ENCODE measurements around the gene RAPGEF1.

RAPGEF1 gene

DNA sequence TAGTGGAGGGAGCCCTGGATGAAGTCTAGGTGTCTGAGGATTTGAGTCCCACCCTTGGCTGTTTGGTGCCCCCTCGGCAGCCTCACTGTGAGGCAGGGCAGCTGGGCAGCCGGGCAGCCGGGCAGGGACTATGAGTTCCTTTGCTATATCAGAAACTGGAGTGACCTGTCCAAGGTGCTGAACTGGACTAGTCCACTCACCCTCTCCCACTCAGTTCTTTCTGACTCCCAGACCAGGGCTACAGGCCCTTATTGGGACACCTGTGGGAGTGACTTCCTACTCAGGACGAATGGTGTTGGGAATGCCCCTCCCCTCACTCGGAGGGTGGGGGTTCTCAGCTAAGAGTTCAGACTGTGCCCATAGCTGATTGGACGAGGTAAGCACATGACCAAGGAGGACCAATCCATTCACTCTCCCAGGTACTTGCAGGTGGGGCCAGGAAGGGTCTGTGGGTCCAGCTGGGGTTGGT lies 34.1 kb upstream of the RAPGEF1 start:
- H3K27ac ChIP-seq, result no peak overlapping the region
- H3K9me3 ChIP-seq (ENCODE audit: low read depth, low read length), result no peaks in the 10 kb centered on the region
- no peak for TF ChIP-seq FOXP2 (optimal IDR thresholded peaks at IDR 0.05; ENCODE audit: control extremely low read depth, extremely low read length, insufficient read depth)
- TF ChIP-seq EZH2 (IDR thresholded peaks at IDR 0.05), result no peak
- TF ChIP-seq POLR2AphosphoS5 (IDR thresholded peaks at IDR 0.05; ENCODE audit: borderline replicate concordance, low read depth, low read length), result no peak
- no peak for DNase-seq (ENCODE audit: low read depth, low spot score)
- no peaks in the 10 kb centered on the region for H3K36me3 ChIP-seq (ENCODE audit: insufficient read depth, low read length)
- no peak overlapping the region for H3K9ac ChIP-seq (ENCODE audit: insufficient read length)
- no peak overlapping the region for H3K4me3 ChIP-seq

DNA sequence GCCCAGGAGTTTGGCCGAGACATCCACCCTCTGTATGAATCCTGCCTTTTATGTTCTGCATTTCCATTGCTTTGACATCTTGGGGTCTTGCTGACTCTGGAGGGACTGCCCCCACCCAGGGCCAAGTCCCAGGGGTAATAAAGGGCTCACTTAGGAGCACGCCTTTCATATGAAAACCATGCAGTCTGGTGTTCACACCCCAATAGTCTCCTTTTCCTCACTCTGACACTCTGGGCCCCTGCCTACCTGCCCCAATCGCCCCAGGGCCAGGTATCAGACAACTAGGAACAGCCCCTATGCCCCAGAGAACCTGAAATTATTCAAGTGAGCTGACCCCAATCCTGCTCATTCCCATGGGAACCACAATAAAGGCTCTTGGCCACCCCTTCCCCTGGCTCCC lies 33.1 kb upstream of the RAPGEF1 start:
- no peak for TF ChIP-seq FOXP2 (optimal IDR thresholded peaks at IDR 0.05; ENCODE audit: control extremely low read depth, extremely low read length, insufficient read depth)
- no peak for TF ChIP-seq EZH2 (IDR thresholded peaks at IDR 0.05)
- TF ChIP-seq POLR2AphosphoS5 (IDR thresholded peaks at IDR 0.05; ENCODE audit: borderline replicate concordance, low read depth, low read length), result no peak
- H3K4me3 ChIP-seq, result no peak overlapping the region

GRCh38 chr9:131771646-131772045 lies 31.8 kb upstream of the RAPGEF1 start:
- H3K27ac ChIP-seq, result no peak overlapping the region
- no peaks in the 10 kb centered on the region for H3K9me3 ChIP-seq (ENCODE audit: low read depth, low read length)
- H3K4me3 ChIP-seq, result no peak overlapping the region
- H3K9ac ChIP-seq (ENCODE audit: insufficient read length), result no peak overlapping the region
- H3K36me3 ChIP-seq (ENCODE audit: insufficient read depth, low read length), result no peaks in the 10 kb centered on the region
- DNase-seq (ENCODE audit: low read depth, low spot score), result no peak
- TF ChIP-seq FOXP2 (optimal IDR thresholded peaks at IDR 0.05; ENCODE audit: control extremely low read depth, extremely low read length, insufficient read depth) (no peak), POLR2AphosphoS5 (IDR thresholded peaks at IDR 0.05; ENCODE audit: borderline replicate concordance, low read depth, low read length) (no peak)

More for the DNA sequence above, 33.1 kb upstream of the RAPGEF1 start:
- H3K9me3 ChIP-seq (ENCODE audit: low read depth, low read length), result no peaks in the 10 kb centered on the region
- H3K36me3 ChIP-seq (ENCODE audit: insufficient read depth, low read length), result no peaks in the 10 kb centered on the region
- no peak overlapping the region for H3K9ac ChIP-seq (ENCODE audit: insufficient read length)
- no peak overlapping the region for H3K27ac ChIP-seq
- DNase-seq (ENCODE audit: low read depth, low spot score), result no peak

GRCh38 chr9:131769361-131769760 lies 29.5 kb upstream of the RAPGEF1 start:
- H3K9me3 ChIP-seq (ENCODE audit: low read depth, low read length), result no peaks in the 10 kb centered on the region
- H3K4me3 ChIP-seq, result no peak overlapping the region
- H3K9ac ChIP-seq (ENCODE audit: insufficient read length), result no peak overlapping the region
- DNase-seq (ENCODE audit: low read depth, low spot score), result no peak
- TF ChIP-seq EZH2 (IDR thresholded peaks at IDR 0.05) (no peak), POLR2AphosphoS5 (IDR thresholded peaks at IDR 0.05; ENCODE audit: borderline replicate concordance, low read depth, low read length) (no peak), FOXP2 (optimal IDR thresholded peaks at IDR 0.05; ENCODE audit: control extremely low read depth, extremely low read length, insufficient read depth) (no peak)
- no peaks in the 10 kb centered on the region for H3K36me3 ChIP-seq (ENCODE audit: insufficient read depth, low read length)
- H3K27ac ChIP-seq, result no peak overlapping the region

DNA sequence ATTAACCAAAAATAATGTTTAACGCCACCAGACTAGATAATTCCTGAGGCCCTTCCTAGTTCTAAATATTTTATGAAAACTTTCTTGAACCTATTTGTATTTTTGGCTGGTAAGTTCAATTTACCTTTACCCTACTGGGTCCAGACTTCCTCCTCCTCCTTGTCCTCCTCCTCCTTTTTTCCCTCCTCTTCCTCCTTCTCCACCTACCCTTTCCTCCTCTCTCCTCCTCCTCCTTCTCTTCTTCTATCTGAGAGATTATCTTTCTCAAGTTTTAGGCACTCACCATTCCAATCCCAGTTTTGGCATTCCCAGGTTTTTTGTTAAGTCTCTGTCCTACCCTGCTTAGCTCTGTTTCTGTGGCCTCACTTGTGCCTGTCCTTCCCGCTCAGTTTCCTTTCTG lies 24.7 kb upstream of the RAPGEF1 start:
- Histone ChIP-seq H3K27ac (no peak overlapping the region), H3K4me3 (no peak overlapping the region), H3K9ac (ENCODE audit: insufficient read length) (no peak overlapping the region), H3K9me3 (ENCODE audit: low read depth, low read length) (no peaks in the 10 kb centered on the region), H3K36me3 (ENCODE audit: insufficient read depth, low read length) (no peaks in the 10 kb centered on the region)
- DNase-seq (ENCODE audit: low read depth, low spot score), result no peak
- TF ChIP-seq EZH2 (IDR thresholded peaks at IDR 0.05) (no peak), FOXP2 (optimal IDR thresholded peaks at IDR 0.05; ENCODE audit: control extremely low read depth, extremely low read length, insufficient read depth) (no peak), POLR2AphosphoS5 (IDR thresholded peaks at IDR 0.05; ENCODE audit: borderline replicate concordance, low read depth, low read length) (no peak)

DNA sequence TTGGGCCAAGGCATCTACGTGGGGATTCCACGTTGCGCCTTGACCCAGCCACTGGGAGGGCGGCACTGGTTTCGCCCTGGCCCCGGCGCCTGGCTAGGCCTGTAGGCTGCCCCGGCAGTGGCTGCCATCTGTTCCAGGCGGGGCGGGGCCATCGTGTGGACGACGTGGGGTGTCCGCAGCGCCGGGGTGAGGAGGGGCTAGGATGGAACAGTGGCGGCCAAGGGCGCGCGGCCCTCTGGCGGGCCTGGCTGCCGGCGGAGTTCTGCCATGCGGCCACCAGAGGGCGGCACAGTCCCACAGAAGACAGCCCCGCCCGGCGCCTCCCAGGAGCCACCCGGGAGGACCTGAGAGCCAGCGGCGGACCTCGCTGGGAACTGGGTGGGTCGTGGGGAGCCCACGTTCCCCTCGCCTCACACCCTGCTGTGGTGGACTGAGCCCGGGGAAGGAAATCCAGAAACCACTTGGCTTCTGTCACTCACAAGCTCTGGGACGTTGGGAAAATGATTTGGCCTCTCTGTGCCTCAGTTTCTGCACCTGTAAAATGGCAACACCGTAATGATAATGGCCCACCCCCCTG lies 22.6 kb upstream of the RAPGEF1 start:
- Histone ChIP-seq H3K27ac (no peak overlapping the region), H3K9ac (ENCODE audit: insufficient read length) (no peak overlapping the region), H3K9me3 (ENCODE audit: low read depth, low read length) (no peaks in the 10 kb centered on the region), H3K4me3 (no peak overlapping the region), H3K36me3 (ENCODE audit: insufficient read depth, low read length) (no peaks in the 10 kb centered on the region)
- TF ChIP-seq POLR2AphosphoS5 (IDR thresholded peaks at IDR 0.05; ENCODE audit: borderline replicate concordance, low read depth, low read length), result no peak
- no peak for TF ChIP-seq FOXP2 (optimal IDR thresholded peaks at IDR 0.05; ENCODE audit: control extremely low read depth, extremely low read length, insufficient read depth)
- TF ChIP-seq EZH2 (IDR thresholded peaks at IDR 0.05), result no peak
- DNase-seq (ENCODE audit: low read depth, low spot score), result no peak

- TF ChIP-seq EZH2 (IDR thresholded peaks at IDR 0.05), result no peak
- no peak for DNase-seq (ENCODE audit: low read depth, low spot score)
- Histone ChIP-seq H3K4me3 (no peak overlapping the region), H3K9ac (ENCODE audit: insufficient read length) (no peak overlapping the region), H3K9me3 (ENCODE audit: low read depth, low read length) (no peaks in the 10 kb centered on the region), H3K36me3 (ENCODE audit: insufficient read depth, low read length) (no peaks in the 10 kb centered on the region), H3K27ac (no peak overlapping the region)
Measured at GRCh38 chr9:131759017-131759647, 19.3 kb upstream of the RAPGEF1 start.

- Histone ChIP-seq H3K27ac (no peak overlapping the region), H3K36me3 (ENCODE audit: insufficient read depth, low read length) (no peaks in the 10 kb centered on the region), H3K4me3 (no peak overlapping the region), H3K9me3 (ENCODE audit: low read depth, low read length) (no peaks in the 10 kb centered on the region), H3K9ac (ENCODE audit: insufficient read length) (no peak overlapping the region)
- no peak for DNase-seq (ENCODE audit: low read depth, low spot score)
- TF ChIP-seq FOXP2 (optimal IDR thresholded peaks at IDR 0.05; ENCODE audit: control extremely low read depth, extremely low read length, insufficient read depth) (no peak), EZH2 (IDR thresholded peaks at IDR 0.05) (no peak), POLR2AphosphoS5 (IDR thresholded peaks at IDR 0.05; ENCODE audit: borderline replicate concordance, low read depth, low read length) (no peak)
Measured at GRCh38 chr9:131757549-131757948, 17.7 kb upstream of the RAPGEF1 start.

All from SK-N-MC (cell line).